Activated T-cell treated with anti-CD3 and anti-CD28 coated beads for 24 hours (primary cell): ENCODE measurements around the gene CCDC38.
"Not testable (repeated sequence)": the region's sequence is repeated elsewhere in the genome, so short reads cannot be mapped to it uniquely, and the experiment has no call there.

Source experiments
- DNase-seq: peaks from one replicate; pipeline ENCODE4 v3.0.0-alpha.2; 2020; ENCODE audit warnings: low read depth

The CCDC38 gene

GRCh38 chr12:95882080-95882479, 60.3 kb downstream of the CCDC38 start:
- no peak for DNase-seq

GRCh38 chr12:95881331-95881955, 61.0 kb downstream of the CCDC38 start:
- no peak for DNase-seq

- no peak for DNase-seq
These were observed 61.5 kb downstream of the CCDC38 start for GRCh38 chr12:95880895-95881294.

- DNase-seq = no peak
These were observed 64.8 kb downstream of the CCDC38 start for GRCh38 chr12:95877622-95878021.

GRCh38 chr12:95874452-95874851, 68.0 kb downstream of the CCDC38 start:
- no peak for DNase-seq

- DNase-seq = no peak
These were observed 71.5 kb downstream of the CCDC38 start for GRCh38 chr12:95870897-95871296.

GRCh38 chr12:95863337-95863736, 79.1 kb downstream of the CCDC38 start:
- DNase-seq = no peak

- DNase-seq = no peak
These were observed 80.4 kb downstream of the CCDC38 start for GRCh38 chr12:95862038-95862437.

GRCh38 chr12:95859947-95860850, 82.2 kb downstream of the CCDC38 start:
- DNase-seq = no peak

- no peak for DNase-seq
These were observed 83.0 kb downstream of the CCDC38 start for GRCh38 chr12:95859344-95859816.

- DNase-seq = peak; percentile 92
These were observed 83.7 kb downstream of the CCDC38 start, which contains the start of gene SNRPF for GRCh38 chr12:95858451-95859343. Gene SNRPF, plus strand, starts transcription at chr12:95858952. Its CDS starts 122 bp downstream, at chr12:95859074.

- no peak for DNase-seq
These were observed 84.6 kb downstream of the CCDC38 start for GRCh38 chr12:95857799-95858198.

- no peak for DNase-seq
These were observed 85.3 kb downstream of the CCDC38 start for GRCh38 chr12:95857156-95857555.

- no peak for DNase-seq
These were observed 90.3 kb downstream of the CCDC38 start for GRCh38 chr12:95852133-95852532.

- DNase-seq = no peak
These were observed 90.8 kb downstream of the CCDC38 start for GRCh38 chr12:95851606-95852005.

- no peak for DNase-seq
These were observed 93.6 kb downstream of the CCDC38 start for GRCh38 chr12:95848575-95849388.

- DNase-seq = not testable (repeated sequence)
These were observed 100.0 kb downstream of the CCDC38 start for GRCh38 chr12:95842426-95842825.

- DNase-seq = no peak
These were observed 104.3 kb downstream of the CCDC38 start for GRCh38 chr12:95838125-95838524.

GRCh38 chr12:95837240-95838038, 105.0 kb downstream of the CCDC38 start:
- DNase-seq = no peak

GRCh38 chr12:95836630-95837239, 105.7 kb downstream of the CCDC38 start:
- no peak for DNase-seq
